Measurements from ENCODE around the gene DNM2. TPM values are rescaled to one million over a fixed set of nuclear protein-coding genes. Genes with fewer than 3 reads are reported as not detected.
A peak's percentile ranks its signal among the peaks of the same experiment; 100 is the strongest.

The DNM2 gene
- total RNA-seq, 1 donor from 2014 or later, result 117 TPM

DNA sequence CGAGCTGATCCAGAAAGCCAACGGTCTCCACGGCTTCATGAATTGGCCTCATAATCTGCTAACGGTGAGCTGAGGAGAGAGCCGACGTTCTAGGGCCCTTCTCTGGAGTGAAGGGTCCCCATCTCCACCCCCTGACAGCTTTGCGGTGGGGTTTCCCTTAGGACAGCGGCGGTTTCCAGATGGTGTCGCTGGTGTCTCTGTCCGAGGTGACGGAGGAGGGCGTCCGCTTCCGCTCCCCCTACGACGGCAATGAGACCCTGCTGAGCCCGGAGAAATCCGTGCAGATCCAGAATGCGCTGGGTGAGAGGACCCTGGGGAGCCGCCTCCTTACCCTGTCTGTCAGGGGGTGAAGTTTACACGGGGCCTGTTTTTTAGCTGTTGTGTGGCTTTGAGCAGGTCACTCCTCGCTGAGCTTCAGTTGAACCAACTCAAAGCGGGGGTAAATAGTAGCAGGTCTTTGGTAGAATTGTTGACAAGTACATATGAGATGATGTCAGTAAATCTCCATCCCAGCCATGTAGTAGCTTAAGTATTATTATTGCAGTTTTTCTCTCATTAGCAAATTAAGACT lies 15.8 kb upstream of the DNM2 start:
- peak; percentile 42 for DNase-seq (ENCODE audit: low read depth, low spot score)
- peak overlapping the region; percentile 95 for H3K4me3 Mint-ChIP-seq
- no peaks in the 10 kb centered on the region for H3K9me3 Mint-ChIP-seq
- no peaks in the 10 kb centered on the region for H3K36me3 Mint-ChIP-seq (ENCODE audit: low read depth)
- peaks cover 12% of the 10 kb centered on the region for H3K27me3 Mint-ChIP-seq (ENCODE audit: low read depth)
- peak overlapping the region; percentile 95 for H3K27ac Mint-ChIP-seq (ENCODE audit: unreplicated experiment)
- TF ChIP-seq, protein P1, sequence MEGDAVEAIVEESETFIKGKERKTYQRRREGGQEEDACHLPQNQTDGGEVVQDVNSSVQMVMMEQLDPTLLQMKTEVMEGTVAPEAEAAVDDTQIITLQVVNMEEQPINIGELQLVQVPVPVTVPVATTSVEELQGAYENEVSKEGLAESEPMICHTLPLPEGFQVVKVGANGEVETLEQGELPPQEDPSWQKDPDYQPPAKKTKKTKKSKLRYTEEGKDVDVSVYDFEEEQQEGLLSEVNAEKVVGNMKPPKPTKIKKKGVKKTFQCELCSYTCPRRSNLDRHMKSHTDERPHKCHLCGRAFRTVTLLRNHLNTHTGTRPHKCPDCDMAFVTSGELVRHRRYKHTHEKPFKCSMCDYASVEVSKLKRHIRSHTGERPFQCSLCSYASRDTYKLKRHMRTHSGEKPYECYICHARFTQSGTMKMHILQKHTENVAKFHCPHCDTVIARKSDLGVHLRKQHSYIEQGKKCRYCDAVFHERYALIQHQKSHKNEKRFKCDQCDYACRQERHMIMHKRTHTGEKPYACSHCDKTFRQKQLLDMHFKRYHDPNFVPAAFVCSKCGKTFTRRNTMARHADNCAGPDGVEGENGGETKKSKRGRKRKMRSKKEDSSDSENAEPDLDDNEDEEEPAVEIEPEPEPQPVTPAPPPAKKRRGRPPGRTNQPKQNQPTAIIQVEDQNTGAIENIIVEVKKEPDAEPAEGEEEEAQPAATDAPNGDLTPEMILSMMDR (conservative IDR thresholded peaks at IDR 0.05), result no peak
- H3K4me1 Mint-ChIP-seq, result peaks cover 17% of the 10 kb centered on the region

DNA sequence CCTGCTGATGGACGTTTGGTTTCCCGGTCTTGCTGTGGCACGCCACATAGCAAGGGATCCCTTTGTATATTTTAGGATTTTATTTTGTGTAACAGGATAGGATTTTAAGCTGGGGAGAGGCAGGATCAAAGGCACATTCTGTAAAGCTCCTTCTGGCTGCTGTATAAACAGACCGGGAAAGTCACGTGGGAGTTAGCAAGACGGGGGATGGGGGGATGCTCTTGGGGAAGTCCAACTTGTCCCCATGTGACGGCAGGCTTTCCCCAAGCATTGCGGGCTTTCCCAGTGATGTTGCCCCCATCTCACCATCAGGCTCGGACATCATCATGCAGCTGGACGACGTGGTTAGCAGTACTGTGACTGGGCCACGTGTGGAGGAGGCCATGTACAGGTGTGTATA lies 10.9 kb upstream of the DNM2 start:
- TF ChIP-seq, protein P1 (conservative IDR thresholded peaks at IDR 0.05), result no peak
- no peaks in the 10 kb centered on the region for H3K27me3 Mint-ChIP-seq (ENCODE audit: low read depth)
- no peak for DNase-seq (ENCODE audit: low read depth, low spot score)
- H3K9me3 Mint-ChIP-seq, result no peaks in the 10 kb centered on the region
- H3K4me1 Mint-ChIP-seq, result peaks cover 5% of the 10 kb centered on the region
- peak overlapping the region; percentile 28 for H3K27ac Mint-ChIP-seq (ENCODE audit: unreplicated experiment)
- no peaks in the 10 kb centered on the region for H3K36me3 Mint-ChIP-seq (ENCODE audit: low read depth)
- no peak overlapping the region for H3K4me3 Mint-ChIP-seq

DNA sequence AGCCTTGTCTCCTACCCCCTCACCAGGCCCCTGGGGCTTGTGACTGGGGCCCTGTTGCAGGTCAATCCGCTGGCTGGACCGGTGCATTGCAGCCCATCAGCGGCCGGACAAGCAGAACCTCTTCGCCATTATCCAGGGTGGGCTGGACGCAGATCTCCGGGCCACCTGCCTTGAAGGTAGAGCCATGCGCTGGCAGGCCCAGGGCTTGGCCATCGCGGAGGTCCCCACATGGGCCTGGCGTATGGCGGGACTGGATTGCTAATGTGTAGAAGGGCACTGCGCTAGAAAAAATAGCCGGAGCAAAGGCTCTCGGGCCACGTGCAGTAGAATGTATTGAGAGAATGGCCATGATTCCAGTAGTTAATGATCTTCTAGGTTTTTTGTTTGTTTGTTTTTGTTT lies 10.4 kb upstream of the DNM2 start:
- TF ChIP-seq, protein P1 (conservative IDR thresholded peaks at IDR 0.05), result no peak
- Mint-ChIP-seq H3K4me3 (no peak overlapping the region), H3K36me3 (ENCODE audit: low read depth) (no peaks in the 10 kb centered on the region), H3K9me3 (no peaks in the 10 kb centered on the region), H3K27ac (ENCODE audit: unreplicated experiment) (no peak overlapping the region), H3K27me3 (ENCODE audit: low read depth) (no peaks in the 10 kb centered on the region), H3K4me1 (peaks cover under 1% of the 10 kb centered on the region)
- no peak for DNase-seq (ENCODE audit: low read depth, low spot score)

DNA sequence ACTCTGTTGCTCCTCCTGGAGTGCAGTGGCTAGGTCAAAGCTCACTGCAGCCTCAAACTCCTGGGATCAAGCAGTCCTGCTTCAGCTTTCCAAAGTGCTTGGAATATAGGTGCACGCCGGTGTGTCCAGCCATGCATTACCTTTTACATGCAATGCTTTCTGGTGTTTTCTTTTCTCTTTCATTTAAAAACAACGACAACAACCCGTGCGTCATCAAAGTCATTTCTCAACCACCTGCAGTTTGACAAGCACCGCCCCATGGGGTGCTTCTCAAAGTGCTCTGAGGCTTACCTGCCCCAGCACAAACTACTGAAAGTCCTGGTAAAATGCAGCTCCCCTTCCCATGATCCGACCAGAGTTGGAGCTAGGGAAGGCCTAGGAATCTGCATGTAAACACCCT lies 9.6 kb upstream of the DNM2 start:
- no peak overlapping the region for H3K4me3 Mint-ChIP-seq
- no peak for DNase-seq (ENCODE audit: low read depth, low spot score)
- H3K36me3 Mint-ChIP-seq (ENCODE audit: low read depth), result no peaks in the 10 kb centered on the region
- TF ChIP-seq, protein P1 (conservative IDR thresholded peaks at IDR 0.05), result no peak
- H3K4me1 Mint-ChIP-seq, result no peaks in the 10 kb centered on the region
- H3K27ac Mint-ChIP-seq (ENCODE audit: unreplicated experiment), result peak overlapping the region; percentile 43
- no peaks in the 10 kb centered on the region for H3K9me3 Mint-ChIP-seq
- H3K27me3 Mint-ChIP-seq (ENCODE audit: low read depth), result no peaks in the 10 kb centered on the region

DNA sequence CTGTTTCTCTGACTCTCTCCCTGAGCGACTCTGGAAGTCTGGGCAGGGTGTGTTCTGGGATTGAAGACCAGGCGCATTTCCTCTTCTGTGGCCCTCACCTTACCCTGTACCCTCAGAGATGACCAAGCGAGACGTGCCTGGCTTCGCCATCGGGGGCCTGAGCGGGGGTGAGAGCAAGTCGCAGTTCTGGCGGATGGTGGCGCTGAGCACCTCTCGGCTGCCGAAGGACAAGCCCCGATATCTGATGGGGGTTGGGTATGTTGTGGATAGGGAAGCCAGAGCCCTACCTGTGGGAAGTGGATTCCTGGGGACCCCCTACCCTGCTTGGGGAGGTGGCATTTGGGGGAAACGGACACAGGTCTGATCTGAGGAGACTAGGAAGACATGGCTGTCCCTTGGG lies 5.8 kb upstream of the DNM2 start:
- no peak for DNase-seq (ENCODE audit: low read depth, low spot score)
- Mint-ChIP-seq H3K4me1 (peaks cover 2% of the 10 kb centered on the region), H3K9me3 (no peaks in the 10 kb centered on the region), H3K36me3 (ENCODE audit: low read depth) (no peaks in the 10 kb centered on the region), H3K27ac (ENCODE audit: unreplicated experiment) (no peak overlapping the region), H3K4me3 (no peak overlapping the region), H3K27me3 (ENCODE audit: low read depth) (no peaks in the 10 kb centered on the region)
- TF ChIP-seq, protein P1 (conservative IDR thresholded peaks at IDR 0.05), result no peak
